Panc1 (cell line): Measurements from ENCODE around the gene GALNTL6. TPM values are rescaled to one million over a fixed set of nuclear protein-coding genes. Genes with fewer than 3 reads are reported as not detected.

Experiments
- ATAC-seq: fragments of 200-7000 bp; cut with Tn5 transposase; 2 replicates; pipeline ENCODE4 v1.9.1; 2020; ENCODE audit warnings: mild to moderate bottlenecking, moderate library complexity
- BruUV-seq: library from RNA; stranded (reverse); fragments of 400-500 nt; replicated peaks from 2 replicates; lab custom pipeline; 2021; lab: Mats Ljungman, UMichigan
- CTCF ChIA-PET: fragments of 300-600 bp; sonication (Branson Sonifier 250); formaldehyde crosslinking; loops from one replicate; lab custom pipeline; 2022; ENCODE audit warnings: antibody characterized with exemption; lab: Charles Lee
- POLR2A ChIA-PET: fragments of 300-600 bp; sonication (Branson Sonifier 250); formaldehyde crosslinking; loops from one replicate; lab custom pipeline; 2022; ENCODE audit warnings: antibody characterized with exemption; lab: Charles Lee
- DNase-seq: peaks from one replicate; pipeline ENCODE4 v3.0.0-alpha.2; 2010; ENCODE audit warnings: low read depth, low spot score
- H3K27ac ChIP-seq: 2 replicates; pipeline ENCODE4 v1.5.1; 2011; ENCODE audit warnings: mild to moderate bottlenecking, low read length, inconsistent platforms
- H3K27me3 ChIP-seq: fragments of 200-500 bp; sonication (Bioruptor generic); 2 replicates; pipeline ENCODE4 v1.6.0; 2014; ENCODE audit warnings: low read length, inconsistent platforms; ENCODE audit not compliant: control insufficient read depth, insufficient read depth
- H3K36me3 ChIP-seq: fragments of 200-500 bp; sonication (Bioruptor generic); 2 replicates; pipeline ENCODE4 v1.5.1; 2014; ENCODE audit warnings: inconsistent platforms, mild to moderate bottlenecking, low read length, moderate library complexity; ENCODE audit not compliant: control insufficient read depth, insufficient read depth
- H3K4me1 ChIP-seq: 2 replicates; pipeline ENCODE4 v1.5.1; 2011; ENCODE audit warnings: inconsistent platforms, mild to moderate bottlenecking, low read length, moderate library complexity; ENCODE audit not compliant: control insufficient read depth, insufficient read depth
- H3K4me3 ChIP-seq, 2 experiments: 2 replicates each; pipeline ENCODE4 v1.5.1; 2011 to 2012; ENCODE audit warnings: low read depth in 2 of 2, low read length in 2 of 2, mild to moderate bottlenecking in 2 of 2, inconsistent platforms in 1 of 2, moderate library complexity in 1 of 2
- H3K9me3 ChIP-seq: fragments of 200-500 bp; sonication (Bioruptor generic); 2 replicates; pipeline ENCODE4 v1.5.1; 2014; ENCODE audit warnings: low read depth, mild to moderate bottlenecking, inconsistent platforms, low read length, moderate library complexity; ENCODE audit not compliant: control insufficient read depth, insufficient read depth
- POLR2AphosphoS5 ChIP-seq: IDR thresholded peaks from 2 replicates; pipeline ENCODE4 v1.6.1; 2012; ENCODE audit warnings: mild to moderate bottlenecking, low read depth, low read length, moderate library complexity
- SIN3A ChIP-seq: IDR thresholded peaks from 2 replicates; pipeline ENCODE4 v1.6.1; 2012; ENCODE audit warnings: low read depth, mild to moderate bottlenecking, low read length, moderate library complexity, borderline replicate concordance; ENCODE audit not compliant: insufficient read depth
- TCF7L2 ChIP-seq: IDR thresholded peaks from 2 replicates; pipeline ENCODE4 v1.6.1; 2011; ENCODE audit warnings: mild to moderate bottlenecking, low read depth, low read length, inconsistent platforms
- in situ Hi-C: cut with HindIII; loops from 2 replicates; pipeline ENCODE4 v1.10.0; 2016; ENCODE audit warnings: low sequenced_read_pairs, low pct_unique_long_range_greater_than_20kb
- intact Hi-C: fragments of 100-400 bp; cut with micrococcal nuclease; formaldehyde crosslinking; loops from one replicate; pipeline ENCODE4 v1.10.0; 2022; ENCODE audit not compliant: unreplicated experiment
- total RNA-seq: library from RNA; stranded (reverse); gene quantifications from one replicate; pipeline ENCODE4 v1.2.1, GENCODE V29; 2021; ENCODE audit not compliant: unreplicated experiment
- TF ChIP-seq, protein P1 (sequence below), 2 experiments: IDR thresholded peaks; 2 replicates each; pipeline ENCODE4 v1.6.1; 2011 to 2012; ENCODE audit warnings: low read depth in 2 of 2, control low read depth in 1 of 2, low read length in 1 of 2, mild to moderate bottlenecking in 1 of 2, moderate library complexity in 1 of 2; ENCODE audit not compliant: insufficient read depth in 1 of 2
- TF ChIP-seq, protein P2 (sequence below): fragments of 450-650 bp; IDR thresholded peaks from 2 replicates; pipeline ENCODE4 v1.5.1; 2017; ENCODE audit warnings: mild to moderate bottlenecking

GALNTL6 gene
- total RNA-seq, 1 experiment from 2014 or later: not detected

DNA sequence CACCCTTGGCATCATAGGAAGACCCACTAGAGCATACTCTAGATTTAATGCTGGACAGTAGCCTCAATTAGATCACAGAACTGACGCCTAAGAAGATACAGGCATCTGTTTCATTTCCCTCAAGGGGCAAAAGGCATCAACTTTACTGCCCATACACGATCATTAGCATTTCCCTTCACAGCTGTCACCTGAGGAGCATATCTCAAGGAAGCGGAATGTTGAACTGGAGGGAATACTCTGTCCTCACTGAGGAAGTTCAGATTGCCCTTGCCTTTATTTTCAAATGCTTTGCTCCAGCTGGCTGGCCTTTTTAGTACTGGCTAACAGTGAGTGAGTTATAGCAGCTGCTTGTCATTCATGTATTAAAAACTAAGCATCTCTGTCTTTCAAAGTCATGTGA, 847.0 kb downstream of the GALNTL6 start:
- intact Hi-C loops: no loop called here
- CTCF ChIA-PET: no interaction called here

DNA sequence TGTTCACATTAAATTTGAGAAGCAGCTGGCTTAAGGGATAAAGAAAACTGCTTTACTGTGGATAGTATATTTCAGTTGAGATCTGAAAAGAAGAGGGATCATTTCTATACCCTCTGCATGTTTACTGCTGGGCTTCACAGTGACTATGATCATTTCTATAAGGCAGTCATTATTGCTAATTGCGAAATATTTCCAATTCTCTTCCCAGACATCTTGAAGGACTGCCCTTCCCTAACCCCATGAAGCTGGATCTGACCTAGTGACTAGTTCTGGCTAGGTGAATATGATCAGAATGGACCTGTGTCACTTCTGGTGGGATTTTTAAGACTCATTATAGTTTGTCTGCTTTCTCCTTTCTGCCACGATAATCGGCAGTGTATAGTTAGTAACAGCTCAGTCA, 848.9 kb downstream of the GALNTL6 start:
- Histone ChIP-seq H3K27ac (no peak overlapping the region), H3K36me3 (no peaks in the 10 kb centered on the region), H3K4me3 (no peak overlapping the region), H3K27me3 (no peaks in the 10 kb centered on the region), H3K9me3 (no peaks in the 10 kb centered on the region), H3K4me1 (no peaks in the 10 kb centered on the region)
- ATAC-seq (no peak), DNase-seq (no peak)
- intact Hi-C loops: no loop called here
- TF ChIP-seq, protein P1, sequence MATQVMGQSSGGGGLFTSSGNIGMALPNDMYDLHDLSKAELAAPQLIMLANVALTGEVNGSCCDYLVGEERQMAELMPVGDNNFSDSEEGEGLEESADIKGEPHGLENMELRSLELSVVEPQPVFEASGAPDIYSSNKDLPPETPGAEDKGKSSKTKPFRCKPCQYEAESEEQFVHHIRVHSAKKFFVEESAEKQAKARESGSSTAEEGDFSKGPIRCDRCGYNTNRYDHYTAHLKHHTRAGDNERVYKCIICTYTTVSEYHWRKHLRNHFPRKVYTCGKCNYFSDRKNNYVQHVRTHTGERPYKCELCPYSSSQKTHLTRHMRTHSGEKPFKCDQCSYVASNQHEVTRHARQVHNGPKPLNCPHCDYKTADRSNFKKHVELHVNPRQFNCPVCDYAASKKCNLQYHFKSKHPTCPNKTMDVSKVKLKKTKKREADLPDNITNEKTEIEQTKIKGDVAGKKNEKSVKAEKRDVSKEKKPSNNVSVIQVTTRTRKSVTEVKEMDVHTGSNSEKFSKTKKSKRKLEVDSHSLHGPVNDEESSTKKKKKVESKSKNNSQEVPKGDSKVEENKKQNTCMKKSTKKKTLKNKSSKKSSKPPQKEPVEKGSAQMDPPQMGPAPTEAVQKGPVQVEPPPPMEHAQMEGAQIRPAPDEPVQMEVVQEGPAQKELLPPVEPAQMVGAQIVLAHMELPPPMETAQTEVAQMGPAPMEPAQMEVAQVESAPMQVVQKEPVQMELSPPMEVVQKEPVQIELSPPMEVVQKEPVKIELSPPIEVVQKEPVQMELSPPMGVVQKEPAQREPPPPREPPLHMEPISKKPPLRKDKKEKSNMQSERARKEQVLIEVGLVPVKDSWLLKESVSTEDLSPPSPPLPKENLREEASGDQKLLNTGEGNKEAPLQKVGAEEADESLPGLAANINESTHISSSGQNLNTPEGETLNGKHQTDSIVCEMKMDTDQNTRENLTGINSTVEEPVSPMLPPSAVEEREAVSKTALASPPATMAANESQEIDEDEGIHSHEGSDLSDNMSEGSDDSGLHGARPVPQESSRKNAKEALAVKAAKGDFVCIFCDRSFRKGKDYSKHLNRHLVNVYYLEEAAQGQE (IDR thresholded peaks at IDR 0.05; ENCODE audit: insufficient read depth in 1 of 2, low read depth in 2 of 2, low read length in 1 of 2): no peak
- TF ChIP-seq SIN3A (no peak), TCF7L2 (no peak), POLR2AphosphoS5 (no peak)
- TF ChIP-seq, protein P2, sequence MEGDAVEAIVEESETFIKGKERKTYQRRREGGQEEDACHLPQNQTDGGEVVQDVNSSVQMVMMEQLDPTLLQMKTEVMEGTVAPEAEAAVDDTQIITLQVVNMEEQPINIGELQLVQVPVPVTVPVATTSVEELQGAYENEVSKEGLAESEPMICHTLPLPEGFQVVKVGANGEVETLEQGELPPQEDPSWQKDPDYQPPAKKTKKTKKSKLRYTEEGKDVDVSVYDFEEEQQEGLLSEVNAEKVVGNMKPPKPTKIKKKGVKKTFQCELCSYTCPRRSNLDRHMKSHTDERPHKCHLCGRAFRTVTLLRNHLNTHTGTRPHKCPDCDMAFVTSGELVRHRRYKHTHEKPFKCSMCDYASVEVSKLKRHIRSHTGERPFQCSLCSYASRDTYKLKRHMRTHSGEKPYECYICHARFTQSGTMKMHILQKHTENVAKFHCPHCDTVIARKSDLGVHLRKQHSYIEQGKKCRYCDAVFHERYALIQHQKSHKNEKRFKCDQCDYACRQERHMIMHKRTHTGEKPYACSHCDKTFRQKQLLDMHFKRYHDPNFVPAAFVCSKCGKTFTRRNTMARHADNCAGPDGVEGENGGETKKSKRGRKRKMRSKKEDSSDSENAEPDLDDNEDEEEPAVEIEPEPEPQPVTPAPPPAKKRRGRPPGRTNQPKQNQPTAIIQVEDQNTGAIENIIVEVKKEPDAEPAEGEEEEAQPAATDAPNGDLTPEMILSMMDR: no peak
- ChIA-PET CTCF (no interaction called here), POLR2A (no interaction called here)
- no TSS peak for BruUV-seq
- in situ Hi-C loops: no loop called here

More for the DNA sequence above, 847.0 kb downstream of the GALNTL6 start:
- in situ Hi-C loops: no loop called here
- H3K9me3 ChIP-seq: no peaks in the 10 kb centered on the region
- H3K27me3 ChIP-seq: no peaks in the 10 kb centered on the region
- no TSS peak for BruUV-seq
- no peak overlapping the region for H3K27ac ChIP-seq
- H3K4me1 ChIP-seq: no peaks in the 10 kb centered on the region
- POLR2A ChIA-PET: no interaction called here
- DNase-seq (no peak), ATAC-seq (no peak)
- no peaks in the 10 kb centered on the region for H3K36me3 ChIP-seq
- TF ChIP-seq TCF7L2: no peak
- no peak for TF ChIP-seq SIN3A
- TF ChIP-seq, protein P2: no peak
- TF ChIP-seq, protein P1 (IDR thresholded peaks at IDR 0.05; ENCODE audit: insufficient read depth in 1 of 2, low read depth in 2 of 2, low read length in 1 of 2): no peak
- TF ChIP-seq POLR2AphosphoS5: no peak
- H3K4me3 ChIP-seq: no peak overlapping the region
